Sigmoid colon (tissue), 4 donors: Measurements from ENCODE around the gene CRIP3.

Source experiments
- POLR2A ChIP-seq, 2 donors: fragments of 450-650 bp; IDR thresholded peaks; one replicate each; pipeline ENCODE4 v1.6.1; 2016; ENCODE audit warnings: antibody characterized with exemption in 2 of 2, mild to moderate bottlenecking in 2 of 2, moderate library complexity in 2 of 2
- POLR2AphosphoS5 ChIP-seq, 4 donors: sonication (generic); formaldehyde crosslinking; IDR thresholded peaks; one replicate each; pipeline ENCODE4 v1.6.1; 2017; ENCODE audit warnings: antibody characterized with exemption in 4 of 4
- TF ChIP-seq, protein P1 (sequence below), 4 experiments: fragments of 450-650 bp in 3 of 4; fragments of 200-600 bp in 1 of 4; IDR thresholded peaks; one replicate each; pipeline ENCODE4 v1.5.1; 2016 to 2019; ENCODE audit warnings: antibody characterized with exemption in 4 of 4, mild to moderate bottlenecking in 3 of 4, moderate library complexity in 2 of 4

DNA sequence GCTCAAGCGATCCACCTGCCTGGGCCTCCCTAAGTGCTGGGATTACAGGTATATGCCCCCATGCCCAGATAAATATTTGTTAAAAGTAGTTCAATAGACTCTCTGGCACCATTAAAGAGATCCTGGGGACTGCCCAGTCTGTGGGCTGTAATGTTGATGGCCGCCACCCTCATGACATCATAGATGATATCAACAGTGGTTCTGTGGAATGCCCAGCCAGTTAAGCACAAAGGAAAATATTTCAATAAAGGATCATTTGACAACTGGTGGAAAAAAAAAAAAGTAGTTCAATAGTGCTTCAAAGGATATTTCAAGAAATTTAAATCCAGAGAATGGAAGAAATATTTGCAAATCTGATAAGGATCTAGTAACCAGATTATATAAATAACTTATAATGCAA lies 1.5 kb upstream of the CRIP3 start:
- TF ChIP-seq POLR2A (IDR thresholded peaks at IDR 0.05) (no peak), POLR2AphosphoS5 (IDR thresholded peaks at IDR 0.05) (no peak)
- TF ChIP-seq, protein P1, sequence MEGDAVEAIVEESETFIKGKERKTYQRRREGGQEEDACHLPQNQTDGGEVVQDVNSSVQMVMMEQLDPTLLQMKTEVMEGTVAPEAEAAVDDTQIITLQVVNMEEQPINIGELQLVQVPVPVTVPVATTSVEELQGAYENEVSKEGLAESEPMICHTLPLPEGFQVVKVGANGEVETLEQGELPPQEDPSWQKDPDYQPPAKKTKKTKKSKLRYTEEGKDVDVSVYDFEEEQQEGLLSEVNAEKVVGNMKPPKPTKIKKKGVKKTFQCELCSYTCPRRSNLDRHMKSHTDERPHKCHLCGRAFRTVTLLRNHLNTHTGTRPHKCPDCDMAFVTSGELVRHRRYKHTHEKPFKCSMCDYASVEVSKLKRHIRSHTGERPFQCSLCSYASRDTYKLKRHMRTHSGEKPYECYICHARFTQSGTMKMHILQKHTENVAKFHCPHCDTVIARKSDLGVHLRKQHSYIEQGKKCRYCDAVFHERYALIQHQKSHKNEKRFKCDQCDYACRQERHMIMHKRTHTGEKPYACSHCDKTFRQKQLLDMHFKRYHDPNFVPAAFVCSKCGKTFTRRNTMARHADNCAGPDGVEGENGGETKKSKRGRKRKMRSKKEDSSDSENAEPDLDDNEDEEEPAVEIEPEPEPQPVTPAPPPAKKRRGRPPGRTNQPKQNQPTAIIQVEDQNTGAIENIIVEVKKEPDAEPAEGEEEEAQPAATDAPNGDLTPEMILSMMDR (IDR thresholded peaks at IDR 0.05), result no peak
